Small intestine (tissue), 7 donors: ENCODE measurements around the gene AFF3. TPM values are rescaled to one million over a fixed set of nuclear protein-coding genes. Genes with fewer than 3 reads are reported as not detected.

Source experiments
- DNase-seq, 2 donors: peaks; one replicate each; pipeline versions ENCODE4 v3.0.0 to v3.0.0-alpha.2; 2013
- FAIRE-seq: peaks from 2 replicates; lab custom pipeline; 2012; peaks lifted over from hg19 to GRCh38; lab: Jason Lieb, UNC
- H3K27ac ChIP-seq, 3 donors: one replicate each; pipeline ENCODE4 v1.5.1; 2013; ENCODE audit warnings: low read length in 2 of 3, mild to moderate bottlenecking in 2 of 3, control low read depth in 1 of 3, inconsistent platforms in 1 of 3, low read depth in 1 of 3, moderate library complexity in 1 of 3
- H3K27me3 ChIP-seq, 3 donors: one replicate each; pipeline ENCODE4 v1.6.1; 2013; ENCODE audit warnings: low read length in 3 of 3, inconsistent platforms in 1 of 3; ENCODE audit not compliant: control insufficient read depth in 3 of 3, insufficient read depth in 3 of 3
- H3K36me3 ChIP-seq, 3 donors: one replicate each; pipeline ENCODE4 v1.6.1; 2013; ENCODE audit warnings: low read length in 3 of 3, inconsistent platforms in 1 of 3, low read depth in 1 of 3, mild to moderate bottlenecking in 1 of 3, moderate library complexity in 1 of 3; ENCODE audit not compliant: control insufficient read depth in 3 of 3, insufficient read depth in 2 of 3
- H3K4me1 ChIP-seq, 3 donors: one replicate each; pipeline ENCODE4 v1.6.1; 2013; ENCODE audit warnings: low read length in 2 of 3, inconsistent platforms in 1 of 3, low read depth in 1 of 3, mild to moderate bottlenecking in 1 of 3, moderate library complexity in 1 of 3; ENCODE audit not compliant: control insufficient read depth in 3 of 3, insufficient read depth in 2 of 3
- H3K4me3 ChIP-seq, 3 donors: one replicate each; pipeline ENCODE4 v1.5.1; 2013; ENCODE audit warnings: low read length in 3 of 3, control low read depth in 1 of 3, inconsistent platforms in 1 of 3, low read depth in 1 of 3, mild to moderate bottlenecking in 1 of 3, moderate library complexity in 1 of 3
- H3K9me3 ChIP-seq, 2 donors: one replicate each; pipeline ENCODE4 v1.6.1; 2013; ENCODE audit warnings: low read depth in 1 of 2, low read length in 1 of 2; ENCODE audit not compliant: control insufficient read depth in 2 of 2, insufficient read depth in 1 of 2
- WGBS, 3 donors: extraction: QIAGEN DNeasy Blood & Tissue Kit; methylation state at CpG; one replicate each; pipeline ENCODE4 v1.1.7; 2013; 5-methylcytosine and 5-hydroxymethylcytosine counted together
- polyA plus RNA-seq, 4 donors: library from polyadenylated mRNA; stranded (reverse) in 3 of 4; unstranded in 1 of 4; fragments of 200-250 nt in 3 of 4; fragments of 120-200 nt in 1 of 4; gene quantifications; one replicate each; pipeline versions ENCODE4 v1.2.1 to v1.2.3, GENCODE V29; 2013
- donor health status: healthy with polysubstance abuse.
- donor health status: control.
- donor health status: control.
- donor health status: Bipolar disorder and iron deficiency.
- donor health status: healthy.

The AFF3 gene
- polyA plus RNA-seq, 4 donors, result 0.27 to 3.2 (median 0.92) TPM; not detected in 1

DNA sequence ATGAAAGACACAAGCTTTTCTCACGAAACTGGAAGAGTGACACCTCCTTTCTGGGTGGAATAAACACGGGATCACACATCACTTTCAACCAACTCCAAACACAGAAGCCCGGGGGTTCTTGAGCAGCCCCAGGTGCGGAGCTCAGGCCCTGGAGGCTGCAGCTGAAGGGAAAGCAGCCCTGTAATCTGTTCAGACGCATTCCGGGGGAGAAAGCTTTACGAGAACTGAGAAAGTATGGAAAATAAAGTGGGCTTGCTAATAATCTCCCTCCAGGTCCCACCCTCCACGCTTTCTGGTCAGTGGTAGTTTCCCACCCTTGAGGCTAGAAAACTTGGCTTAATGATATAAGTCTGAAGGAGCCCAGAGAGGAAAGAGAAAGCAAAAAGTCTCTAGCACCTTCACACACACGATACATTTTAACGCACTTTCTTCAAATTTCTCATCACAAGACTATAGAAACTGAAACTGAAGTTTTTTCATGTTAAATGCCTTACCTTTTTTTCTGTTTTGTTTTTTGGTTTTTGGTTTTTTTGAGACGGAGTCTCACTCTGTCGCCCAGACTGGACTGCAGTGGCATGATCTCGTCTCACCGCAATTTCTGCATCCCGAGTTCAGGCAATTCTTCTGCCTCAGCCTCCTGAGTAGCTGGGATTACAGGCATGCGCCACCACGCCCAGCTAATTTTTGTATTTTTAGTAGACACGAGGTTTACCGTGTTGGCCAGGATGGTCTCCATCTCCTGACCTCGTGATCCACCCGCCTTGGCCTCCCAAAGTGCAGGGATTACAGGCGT lies 141.3 kb downstream of the AFF3 start:
- H3K4me3 ChIP-seq, result no peak overlapping the region
- no peaks in the 10 kb centered on the region for H3K4me1 ChIP-seq
- no peaks in the 10 kb centered on the region for H3K27me3 ChIP-seq
- WGBS, 3 donors, result 74 to 84% (median 80%) methylated on average over 22 of the region's 22 CpGs
- H3K36me3 ChIP-seq, result peaks cover 0 to 2% (median 0%) of the 10 kb centered on the region in 3 donors
- H3K27ac ChIP-seq, result no peak overlapping the region
- no peak for FAIRE-seq
- DNase-seq, result no peak
- H3K9me3 ChIP-seq, result no peaks in the 10 kb centered on the region

DNA sequence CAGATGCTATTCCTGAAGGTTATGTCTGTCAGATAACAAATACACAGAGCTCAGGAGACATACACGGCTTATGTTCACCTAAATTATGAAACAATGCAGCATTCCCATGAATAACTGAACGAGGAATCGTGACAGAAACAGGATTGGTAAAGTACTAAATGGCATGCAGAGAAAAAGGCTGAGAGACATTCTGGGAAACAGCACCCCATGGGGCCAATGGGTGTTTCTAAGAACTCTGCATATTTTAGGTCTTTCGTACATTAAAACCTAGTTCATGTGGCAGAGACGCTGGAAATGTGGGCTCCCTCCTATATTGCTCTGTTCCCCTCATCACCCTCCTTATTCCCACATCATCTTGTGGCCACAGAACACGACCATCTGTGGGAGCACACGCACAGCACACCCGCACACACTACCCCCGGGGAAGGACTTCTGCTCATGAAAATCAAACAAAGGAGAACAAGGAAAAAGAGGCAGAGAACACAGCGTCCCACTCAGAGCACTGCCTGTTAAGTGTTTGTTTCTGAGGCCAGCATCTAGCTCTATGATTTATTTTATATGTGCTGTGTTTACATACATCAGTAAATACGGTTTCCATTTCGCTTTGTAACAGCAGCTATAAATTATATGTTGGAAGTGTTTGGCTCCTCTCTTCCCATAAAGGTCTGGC lies 143.6 kb downstream of the AFF3 start:
- 71 to 77% (median 74%) methylated on average over 12 of the region's 12 CpGs for WGBS, 3 donors
- Histone ChIP-seq H3K9me3 (no peaks in the 10 kb centered on the region), H3K27ac (no peak overlapping the region), H3K4me1 (no peaks in the 10 kb centered on the region), H3K27me3 (no peaks in the 10 kb centered on the region), H3K4me3 (no peak overlapping the region), H3K36me3 (peaks cover 0 to 2% (median 0%) of the 10 kb centered on the region in 3 donors)
- FAIRE-seq (no peak), DNase-seq (no peak)

DNA sequence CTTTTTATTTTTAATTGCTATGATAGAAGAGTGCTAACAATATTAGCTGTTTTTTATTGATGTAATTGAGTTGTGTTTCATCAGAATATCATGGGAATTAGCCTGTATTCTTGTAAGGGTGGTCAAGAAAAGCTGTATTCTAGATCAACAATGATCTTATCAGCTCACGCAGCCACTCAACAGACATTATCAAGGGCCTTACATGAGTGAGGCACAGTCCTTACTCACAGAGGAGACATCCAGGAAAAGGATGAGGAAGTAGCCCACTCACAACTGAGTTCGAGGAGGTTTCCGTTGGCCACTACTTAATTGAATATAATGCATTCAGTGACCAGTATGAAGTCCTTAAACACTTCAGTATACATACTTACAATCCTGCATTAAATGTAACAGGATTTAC lies 152.5 kb downstream of the AFF3 start:
- Histone ChIP-seq H3K4me3 (no peak overlapping the region), H3K27ac (no peak overlapping the region), H3K27me3 (no peaks in the 10 kb centered on the region), H3K4me1 (no peaks in the 10 kb centered on the region), H3K9me3 (no peaks in the 10 kb centered on the region), H3K36me3 (no peaks in the 10 kb centered on the region)
- WGBS, 3 donors, result 75 to 89% (median 87%) methylated on average over 3 of the region's 3 CpGs
- DNase-seq (no peak), FAIRE-seq (no peak)

DNA sequence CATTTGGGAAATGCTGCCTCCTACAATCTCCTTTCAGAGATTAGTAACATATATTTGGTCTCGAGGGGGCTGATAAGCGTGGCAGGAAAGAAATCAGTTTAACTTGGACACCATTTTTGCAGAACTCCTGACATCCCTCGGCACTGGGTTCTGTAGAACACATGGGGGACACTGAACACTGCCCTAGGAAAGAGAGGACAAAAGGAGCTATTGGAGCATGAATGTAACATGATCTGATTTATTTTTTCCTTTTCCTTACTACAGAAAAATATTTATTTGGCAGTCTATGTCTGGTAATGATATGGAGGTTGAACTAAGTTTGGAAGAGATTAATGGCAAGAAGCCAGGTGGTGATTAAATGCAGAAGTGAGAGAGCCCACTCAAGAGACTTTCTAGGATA lies 153.8 kb downstream of the AFF3 start:
- H3K9me3 ChIP-seq, result no peaks in the 10 kb centered on the region
- no peaks in the 10 kb centered on the region for H3K36me3 ChIP-seq
- WGBS, 3 donors, result 57 to 78% (median 66%) methylated on average over 3 of the region's 3 CpGs
- H3K27me3 ChIP-seq, result no peaks in the 10 kb centered on the region
- FAIRE-seq, result no peak
- DNase-seq, result no peak
- no peak overlapping the region for H3K27ac ChIP-seq
- H3K4me3 ChIP-seq, result no peak overlapping the region
- H3K4me1 ChIP-seq, result no peaks in the 10 kb centered on the region

DNA sequence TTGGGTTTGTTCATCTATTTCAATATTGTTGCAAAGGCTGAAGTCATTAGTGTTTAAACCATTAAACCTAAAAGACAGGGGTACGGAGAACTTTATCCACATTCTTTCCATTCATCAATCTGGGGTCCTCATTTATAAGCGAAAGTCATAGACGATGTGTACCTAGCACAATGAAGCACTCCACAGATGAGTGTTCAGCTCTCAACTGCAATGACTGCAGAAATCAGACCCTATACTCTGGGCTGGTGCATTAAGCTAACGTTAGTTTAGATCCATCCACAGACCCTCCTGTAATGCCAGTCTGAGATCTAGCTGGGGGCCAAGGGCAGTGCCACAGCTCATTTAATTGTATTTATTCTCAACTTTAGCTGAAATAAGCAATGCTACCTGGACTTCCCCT lies 155.2 kb downstream of the AFF3 start:
- DNase-seq (no peak), FAIRE-seq (no peak)
- Histone ChIP-seq H3K9me3 (no peaks in the 10 kb centered on the region), H3K27me3 (no peaks in the 10 kb centered on the region), H3K4me1 (no peaks in the 10 kb centered on the region), H3K36me3 (no peaks in the 10 kb centered on the region), H3K27ac (no peak overlapping the region), H3K4me3 (no peak overlapping the region)
- 91 to 96% (median 91%) methylated on average over 4 of the region's 4 CpGs for WGBS, 3 donors

DNA sequence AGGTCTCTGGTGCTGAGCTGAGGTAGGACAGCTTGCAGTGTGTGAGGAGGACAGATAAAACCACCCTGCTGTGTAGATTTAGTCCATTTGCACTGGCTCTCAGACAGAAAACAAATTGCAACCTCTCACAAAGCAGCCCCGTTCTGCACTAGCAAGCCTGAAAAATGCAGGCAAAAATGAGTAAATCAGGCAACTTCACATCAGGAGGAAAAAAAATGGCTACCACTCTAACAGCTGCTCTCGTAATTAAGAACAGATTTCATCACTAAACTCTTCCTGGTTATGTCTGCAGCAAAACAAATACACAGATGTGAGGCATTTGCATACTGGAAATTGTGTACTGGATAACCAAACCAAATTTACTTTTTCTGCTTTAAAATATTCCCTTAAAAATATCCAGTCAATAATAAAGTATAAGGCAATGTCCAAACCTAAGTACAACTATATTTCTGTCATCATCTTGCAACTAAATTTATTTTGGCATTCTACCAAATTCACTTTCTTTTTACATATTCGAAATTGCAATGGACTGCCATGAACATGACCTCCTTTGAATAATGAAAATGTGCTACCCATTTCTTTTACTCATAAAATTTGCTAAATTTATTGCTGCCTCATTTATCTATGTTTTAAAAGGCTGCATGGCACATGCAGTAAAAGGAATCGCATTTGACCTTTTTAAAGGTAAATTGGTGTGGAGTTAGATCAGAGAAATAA lies 157.4 kb downstream of the AFF3 start:
- H3K9me3 ChIP-seq, result no peaks in the 10 kb centered on the region
- no peak overlapping the region for H3K4me3 ChIP-seq
- H3K27ac ChIP-seq, result no peak overlapping the region
- no peaks in the 10 kb centered on the region for H3K27me3 ChIP-seq
- DNase-seq, result no peak
- FAIRE-seq, result no peak
- H3K4me1 ChIP-seq, result no peaks in the 10 kb centered on the region
- 45 to 60% (median 56%) methylated on average over 4 of the region's 4 CpGs for WGBS, 3 donors
- H3K36me3 ChIP-seq, result no peaks in the 10 kb centered on the region

DNA sequence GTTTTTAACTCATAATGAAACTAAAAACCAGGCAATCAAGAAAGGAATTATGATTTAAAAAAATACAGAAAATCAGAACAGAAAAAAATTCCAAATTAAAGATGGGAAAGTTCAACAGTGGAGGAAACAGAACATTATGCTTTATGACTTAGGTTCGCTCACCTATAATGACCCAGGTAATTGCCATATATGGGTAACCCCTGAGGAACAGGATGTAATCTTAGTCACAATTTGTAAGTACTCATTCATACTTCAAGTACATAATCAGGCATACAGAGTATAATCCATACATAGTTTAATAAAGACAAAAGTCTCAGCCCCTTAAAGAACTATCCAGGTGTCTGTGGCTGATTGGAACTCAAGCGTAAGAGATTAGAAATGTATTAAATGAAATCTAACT lies 159.6 kb downstream of the AFF3 start:
- H3K9me3 ChIP-seq, result no peaks in the 10 kb centered on the region
- DNase-seq (no peak), FAIRE-seq (no peak)
- H3K4me3 ChIP-seq, result no peak overlapping the region
- H3K4me1 ChIP-seq, result no peaks in the 10 kb centered on the region
- H3K27ac ChIP-seq, result no peak overlapping the region
- H3K36me3 ChIP-seq, result no peaks in the 10 kb centered on the region
- WGBS, 3 donors, result 93 to 97% (median 95%) methylated on average over 2 of the region's 2 CpGs
- no peaks in the 10 kb centered on the region for H3K27me3 ChIP-seq

DNA sequence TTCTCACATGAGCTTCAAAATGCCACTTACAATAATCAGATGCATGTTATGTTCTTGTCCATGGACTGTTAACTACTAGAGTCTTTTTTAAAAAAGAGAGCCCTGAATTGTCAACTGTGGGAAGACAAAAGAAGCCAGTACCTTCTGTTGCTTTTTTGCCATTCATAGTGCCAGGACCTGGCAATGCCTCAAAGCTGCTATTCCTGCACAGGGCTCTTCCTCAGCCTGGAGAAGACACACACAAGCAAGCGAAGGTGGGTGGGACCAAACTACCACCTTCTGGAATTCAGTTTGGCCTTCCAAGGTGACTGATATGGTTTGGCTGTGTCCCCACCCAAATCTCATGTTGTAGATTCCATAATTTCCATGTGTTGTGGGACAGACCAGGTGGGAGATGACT lies 160.6 kb downstream of the AFF3 start:
- H3K27me3 ChIP-seq, result no peaks in the 10 kb centered on the region
- DNase-seq (no peak), FAIRE-seq (no peak)
- H3K27ac ChIP-seq, result no peak overlapping the region
- H3K4me1 ChIP-seq, result no peaks in the 10 kb centered on the region
- H3K9me3 ChIP-seq, result no peaks in the 10 kb centered on the region
- no peak overlapping the region for H3K4me3 ChIP-seq
- H3K36me3 ChIP-seq, result no peaks in the 10 kb centered on the region
- 90 to 91% (median 90%) methylated on average over 1 of the region's 1 CpG for WGBS, 3 donors
